ENCODE measurements around the gene SLC35G6. TPM values are rescaled to one million over a fixed set of nuclear protein-coding genes. Genes with fewer than 3 reads are reported as not detected.

Gene SLC35G6
- total RNA-seq, 1 experiment from 2014 or later, result not detected

- ATAC-seq (no peak), DNase-seq (ENCODE audit: low read depth, low spot score) (no peak)
- H3K36me3 ChIP-seq (ENCODE audit: control insufficient read depth, insufficient read depth, low read length), result peaks cover 48% of the 10 kb centered on the region
- CTCF ChIA-PET, result interaction anchor here (0.7 kb wide), 1 partner anchor 68 kb away, joined by 3 read pairs; no protein-coding TSS in a partner anchor
- H3K9me3 ChIP-seq (ENCODE audit: control insufficient read depth, insufficient read depth, low read depth, low read length), result no peaks in the 10 kb centered on the region
- no peaks in the 10 kb centered on the region for H3K27me3 ChIP-seq (ENCODE audit: control insufficient read depth, insufficient read depth, low read length)
- intact Hi-C loops (cut with micrococcal nuclease; ENCODE audit: unreplicated experiment), result no loop called here
- in situ Hi-C loops (cut with HindIII; ENCODE audit: low pct_unique_long_range_greater_than_20kb, low sequenced_read_pairs), result no loop called here
- POLR2A ChIA-PET, result no interaction called here
- TF ChIP-seq POLR2AphosphoS5 (IDR thresholded peaks at IDR 0.05; ENCODE audit: low read depth, low read length) (no peak), SIN3A (IDR thresholded peaks at IDR 0.05; ENCODE audit: borderline replicate concordance, insufficient read depth, low read depth, low read length) (no peak), TCF7L2 (IDR thresholded peaks at IDR 0.05; ENCODE audit: low read depth, low read length) (no peak)
- TF ChIP-seq, protein P1, sequence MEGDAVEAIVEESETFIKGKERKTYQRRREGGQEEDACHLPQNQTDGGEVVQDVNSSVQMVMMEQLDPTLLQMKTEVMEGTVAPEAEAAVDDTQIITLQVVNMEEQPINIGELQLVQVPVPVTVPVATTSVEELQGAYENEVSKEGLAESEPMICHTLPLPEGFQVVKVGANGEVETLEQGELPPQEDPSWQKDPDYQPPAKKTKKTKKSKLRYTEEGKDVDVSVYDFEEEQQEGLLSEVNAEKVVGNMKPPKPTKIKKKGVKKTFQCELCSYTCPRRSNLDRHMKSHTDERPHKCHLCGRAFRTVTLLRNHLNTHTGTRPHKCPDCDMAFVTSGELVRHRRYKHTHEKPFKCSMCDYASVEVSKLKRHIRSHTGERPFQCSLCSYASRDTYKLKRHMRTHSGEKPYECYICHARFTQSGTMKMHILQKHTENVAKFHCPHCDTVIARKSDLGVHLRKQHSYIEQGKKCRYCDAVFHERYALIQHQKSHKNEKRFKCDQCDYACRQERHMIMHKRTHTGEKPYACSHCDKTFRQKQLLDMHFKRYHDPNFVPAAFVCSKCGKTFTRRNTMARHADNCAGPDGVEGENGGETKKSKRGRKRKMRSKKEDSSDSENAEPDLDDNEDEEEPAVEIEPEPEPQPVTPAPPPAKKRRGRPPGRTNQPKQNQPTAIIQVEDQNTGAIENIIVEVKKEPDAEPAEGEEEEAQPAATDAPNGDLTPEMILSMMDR (IDR thresholded peaks at IDR 0.05), result no peak
- TF ChIP-seq, protein P2, sequence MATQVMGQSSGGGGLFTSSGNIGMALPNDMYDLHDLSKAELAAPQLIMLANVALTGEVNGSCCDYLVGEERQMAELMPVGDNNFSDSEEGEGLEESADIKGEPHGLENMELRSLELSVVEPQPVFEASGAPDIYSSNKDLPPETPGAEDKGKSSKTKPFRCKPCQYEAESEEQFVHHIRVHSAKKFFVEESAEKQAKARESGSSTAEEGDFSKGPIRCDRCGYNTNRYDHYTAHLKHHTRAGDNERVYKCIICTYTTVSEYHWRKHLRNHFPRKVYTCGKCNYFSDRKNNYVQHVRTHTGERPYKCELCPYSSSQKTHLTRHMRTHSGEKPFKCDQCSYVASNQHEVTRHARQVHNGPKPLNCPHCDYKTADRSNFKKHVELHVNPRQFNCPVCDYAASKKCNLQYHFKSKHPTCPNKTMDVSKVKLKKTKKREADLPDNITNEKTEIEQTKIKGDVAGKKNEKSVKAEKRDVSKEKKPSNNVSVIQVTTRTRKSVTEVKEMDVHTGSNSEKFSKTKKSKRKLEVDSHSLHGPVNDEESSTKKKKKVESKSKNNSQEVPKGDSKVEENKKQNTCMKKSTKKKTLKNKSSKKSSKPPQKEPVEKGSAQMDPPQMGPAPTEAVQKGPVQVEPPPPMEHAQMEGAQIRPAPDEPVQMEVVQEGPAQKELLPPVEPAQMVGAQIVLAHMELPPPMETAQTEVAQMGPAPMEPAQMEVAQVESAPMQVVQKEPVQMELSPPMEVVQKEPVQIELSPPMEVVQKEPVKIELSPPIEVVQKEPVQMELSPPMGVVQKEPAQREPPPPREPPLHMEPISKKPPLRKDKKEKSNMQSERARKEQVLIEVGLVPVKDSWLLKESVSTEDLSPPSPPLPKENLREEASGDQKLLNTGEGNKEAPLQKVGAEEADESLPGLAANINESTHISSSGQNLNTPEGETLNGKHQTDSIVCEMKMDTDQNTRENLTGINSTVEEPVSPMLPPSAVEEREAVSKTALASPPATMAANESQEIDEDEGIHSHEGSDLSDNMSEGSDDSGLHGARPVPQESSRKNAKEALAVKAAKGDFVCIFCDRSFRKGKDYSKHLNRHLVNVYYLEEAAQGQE (IDR thresholded peaks at IDR 0.05; ENCODE audit: insufficient read depth in 1 of 2, low read depth in 2 of 2, low read length in 1 of 2), result no peak
- no peak overlapping the region for H3K4me3 ChIP-seq (ENCODE audit: low read depth in 2 of 2, low read length in 2 of 2)
- no peak overlapping the region for H3K27ac ChIP-seq (ENCODE audit: low read length)
- no peaks in the 10 kb centered on the region for H3K4me1 ChIP-seq (ENCODE audit: control insufficient read depth, insufficient read depth, low read length)
- BruUV-seq (replicated peaks), result no TSS peak
Observed at GRCh38 chr17:7502987-7503386, 21.7 kb downstream of the SLC35G6 start.

DNA sequence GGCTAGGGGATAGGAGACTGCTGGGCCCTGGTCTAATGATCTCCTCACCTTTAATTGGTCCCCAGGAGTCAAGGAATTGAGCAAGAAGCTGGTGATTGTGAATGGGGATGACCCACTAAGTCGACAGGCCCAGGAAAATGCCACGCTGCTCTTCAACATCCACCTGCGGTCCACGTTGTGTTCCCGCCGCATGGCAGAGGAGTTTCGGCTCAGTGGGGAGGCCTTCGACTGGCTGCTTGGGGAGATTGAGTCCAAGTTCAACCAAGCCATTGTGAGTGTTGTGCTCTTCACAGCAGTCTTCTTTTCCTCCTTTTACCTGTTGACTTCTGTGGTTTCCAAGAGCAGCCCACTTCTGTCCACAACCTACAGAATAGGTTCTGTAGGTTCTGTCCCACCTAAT is 22.3 kb downstream of the SLC35G6 start:
- ATAC-seq, result no peak
- Histone ChIP-seq H3K27ac (ENCODE audit: low read length) (no peak overlapping the region), H3K27me3 (ENCODE audit: control insufficient read depth, insufficient read depth, low read length) (no peaks in the 10 kb centered on the region), H3K9me3 (ENCODE audit: control insufficient read depth, insufficient read depth, low read depth, low read length) (no peaks in the 10 kb centered on the region), H3K4me3 (ENCODE audit: low read depth in 2 of 2, low read length in 2 of 2) (no peak overlapping the region), H3K4me1 (ENCODE audit: control insufficient read depth, insufficient read depth, low read length) (no peaks in the 10 kb centered on the region), H3K36me3 (ENCODE audit: control insufficient read depth, insufficient read depth, low read length) (peaks cover 47% of the 10 kb centered on the region)
- intact Hi-C loops (cut with micrococcal nuclease; ENCODE audit: unreplicated experiment) (no loop called here), in situ Hi-C loops (cut with HindIII; ENCODE audit: low pct_unique_long_range_greater_than_20kb, low sequenced_read_pairs) (no loop called here)
- BruUV-seq (replicated peaks), result no TSS peak
- ChIA-PET POLR2A (no interaction called here), CTCF (no interaction called here)
- DNase-seq (ENCODE audit: low read depth, low spot score), result no peak
- TF ChIP-seq, protein P2 (IDR thresholded peaks at IDR 0.05; ENCODE audit: insufficient read depth in 1 of 2, low read depth in 2 of 2, low read length in 1 of 2), result no peak
- no peak for TF ChIP-seq SIN3A (IDR thresholded peaks at IDR 0.05; ENCODE audit: borderline replicate concordance, insufficient read depth, low read depth, low read length)
- TF ChIP-seq TCF7L2 (IDR thresholded peaks at IDR 0.05; ENCODE audit: low read depth, low read length), result no peak
- TF ChIP-seq POLR2AphosphoS5 (IDR thresholded peaks at IDR 0.05; ENCODE audit: low read depth, low read length), result no peak
- TF ChIP-seq, protein P1 (IDR thresholded peaks at IDR 0.05), result no peak
